ENCODE data around the gene EIF4G3.
"Not testable (repeated sequence)": the region's sequence is repeated elsewhere in the genome, so short reads cannot be mapped to it uniquely, and the experiment has no call there.

EIF4G3 gene

DNA sequence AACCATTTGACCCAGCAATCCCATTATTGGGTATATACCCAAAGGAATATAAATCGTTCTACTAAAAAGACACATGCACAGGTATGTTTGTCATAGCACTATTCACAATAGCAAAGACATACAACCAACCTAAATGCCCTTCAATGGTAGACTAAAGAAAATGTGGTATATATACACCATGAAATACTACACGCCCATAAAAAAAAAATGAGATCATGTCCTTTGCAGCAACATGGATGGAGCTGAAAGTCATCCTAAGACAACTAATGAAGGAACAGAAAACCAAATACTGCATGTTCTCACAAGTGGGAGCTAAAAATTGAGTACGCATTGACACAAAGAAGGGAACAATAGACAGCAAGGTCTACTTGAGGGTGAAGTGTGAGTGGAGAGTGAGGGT is 72.0 kb downstream of the EIF4G3 start:
- DNase-seq = no peak

DNA sequence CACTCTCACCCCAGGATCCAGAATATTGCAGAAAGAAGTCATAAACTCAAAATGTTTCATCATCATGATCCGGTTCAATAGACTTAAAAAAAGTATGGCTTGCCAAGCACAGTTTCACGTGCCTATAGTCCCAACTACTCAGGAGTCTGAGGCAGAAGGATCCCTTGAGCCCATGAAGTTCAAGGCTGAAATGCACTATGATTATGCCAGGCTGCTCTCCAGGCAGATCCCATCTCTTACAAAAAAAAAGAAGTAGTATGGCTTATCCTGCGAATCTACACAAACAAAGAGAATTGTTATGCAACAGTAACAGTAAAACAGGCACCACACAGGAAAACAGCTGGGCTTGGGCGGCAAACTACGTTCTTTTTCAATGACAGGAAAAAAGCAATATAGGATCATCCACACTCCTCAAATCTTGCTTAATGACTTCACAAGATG is 76.2 kb downstream of the EIF4G3 start:
- peak; percentile 15 for DNase-seq

DNA sequence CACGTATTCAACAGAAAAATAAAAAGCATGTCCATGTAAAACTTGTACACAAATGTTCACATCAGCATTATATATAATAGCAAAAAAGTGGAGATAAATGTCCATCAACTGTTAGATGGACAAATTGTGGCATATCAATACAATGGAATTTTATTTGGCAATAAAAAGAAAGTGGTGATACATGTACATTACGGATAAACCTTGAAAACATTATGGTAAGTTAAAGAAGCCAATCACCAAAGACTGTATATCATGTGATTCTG is 76.9 kb downstream of the EIF4G3 start:
- DNase-seq = no peak

- DNase-seq = peak; percentile 84
These were observed 77.4 kb downstream of the EIF4G3 start for GRCh38 chr1:21099034-21099868.

- DNase-seq = no peak
These were observed 78.3 kb downstream of the EIF4G3 start for GRCh38 chr1:21098186-21098915.

GRCh38 chr1:21097729-21098128 is 79.0 kb downstream of the EIF4G3 start:
- DNase-seq = no peak

DNA sequence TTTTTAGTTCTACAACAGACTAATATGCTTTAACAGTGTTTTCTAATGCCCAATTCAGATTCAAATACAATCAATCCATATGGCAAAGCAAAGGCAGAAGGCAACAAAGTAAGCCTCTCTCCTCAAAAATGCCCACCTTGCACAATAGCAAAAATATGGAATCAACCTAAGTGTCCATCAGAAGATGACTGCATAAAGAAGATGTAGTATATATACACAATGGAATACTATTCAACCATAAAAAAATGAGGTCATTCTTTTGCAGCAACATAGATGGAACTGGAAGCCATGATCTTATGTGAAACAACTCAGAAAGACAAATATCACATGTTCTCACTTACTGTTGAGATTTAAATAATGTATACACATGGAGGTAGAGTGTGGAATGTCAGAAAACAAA is 80.7 kb downstream of the EIF4G3 start:
- DNase-seq = no peak

GRCh38 chr1:21094282-21094681 is 82.4 kb downstream of the EIF4G3 start:
- DNase-seq = not testable (repeated sequence)

GRCh38 chr1:21093271-21093958 is 83.3 kb downstream of the EIF4G3 start:
- DNase-seq = not testable (repeated sequence)

DNA sequence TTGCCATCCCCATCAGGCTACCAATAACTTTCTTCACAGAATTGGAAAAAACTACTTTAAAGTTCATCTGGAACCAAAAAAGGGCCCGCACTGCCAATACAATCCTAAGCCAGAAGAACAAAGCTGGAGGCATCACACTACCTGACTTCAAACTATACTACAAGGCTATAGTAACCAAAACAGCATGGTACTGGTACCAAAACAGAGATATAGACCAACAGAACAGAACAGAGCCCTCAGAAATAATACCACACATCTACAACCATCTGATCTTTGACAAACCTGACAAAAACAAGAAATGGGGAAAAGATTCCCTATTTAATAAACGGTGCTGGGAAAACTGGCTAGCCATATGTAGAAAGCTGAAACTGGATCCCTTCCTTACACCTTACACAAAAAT is 84.2 kb downstream of the EIF4G3 start:
- DNase-seq = not testable (repeated sequence)

GRCh38 chr1:21091053-21091690 is 85.5 kb downstream of the EIF4G3 start:
- peak; percentile 85 for DNase-seq

DNA sequence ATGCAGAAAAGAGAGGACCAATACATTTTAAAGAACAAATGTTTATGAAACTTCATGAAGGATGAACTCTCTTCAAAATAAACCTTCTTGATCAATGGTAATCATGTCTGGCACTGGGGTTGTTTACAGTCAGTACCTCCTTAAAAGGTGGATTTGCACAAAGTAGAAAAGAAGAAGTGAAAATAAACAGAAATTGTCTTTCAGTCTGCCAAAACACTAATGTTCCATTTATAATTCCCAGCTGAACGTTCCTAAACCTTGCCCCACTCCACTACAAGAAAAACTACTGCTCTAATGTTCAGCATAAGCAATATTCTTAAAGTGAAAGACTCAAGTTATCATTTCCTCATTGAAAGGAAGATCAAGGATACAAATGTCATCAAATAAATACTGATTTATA is 86.2 kb downstream of the EIF4G3 start:
- no peak for DNase-seq

DNA sequence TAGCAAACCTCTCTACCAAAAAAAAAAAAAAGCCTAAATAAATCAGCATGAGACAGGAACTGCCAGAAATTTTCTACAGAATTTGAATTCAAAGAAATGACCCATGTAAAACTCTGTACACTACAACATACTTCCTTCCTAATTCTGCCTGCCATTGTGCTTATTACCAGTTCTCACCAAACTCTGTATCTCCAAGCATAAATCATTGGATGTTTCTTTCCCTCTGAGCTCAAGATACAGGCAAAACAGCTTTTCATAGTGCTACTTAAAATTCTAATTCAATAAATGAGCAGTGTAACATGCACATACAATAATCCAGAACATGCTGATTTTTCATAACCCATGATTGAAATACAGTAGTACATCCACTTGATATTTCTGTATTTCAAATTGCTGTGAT is 87.0 kb downstream of the EIF4G3 start:
- no peak for DNase-seq

DNA sequence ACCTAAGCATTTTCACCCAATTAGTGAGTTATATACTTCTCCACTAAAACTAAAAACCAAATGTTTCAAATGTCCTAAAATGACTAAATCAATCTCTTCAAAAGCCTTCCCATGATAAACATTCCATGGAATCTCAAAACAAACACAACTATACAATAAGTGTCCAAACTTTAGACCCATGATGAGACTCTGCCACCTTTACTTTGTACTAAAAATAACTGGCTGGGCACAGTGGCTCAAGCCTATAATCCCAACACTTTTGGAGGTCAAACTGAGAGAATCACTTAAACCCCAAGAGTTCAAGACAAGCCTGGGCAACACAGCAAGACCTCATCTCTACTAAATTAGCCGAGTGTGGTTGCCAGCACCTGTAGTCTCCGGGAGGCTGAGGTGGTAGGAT is 87.4 kb downstream of the EIF4G3 start:
- no peak for DNase-seq

DNA sequence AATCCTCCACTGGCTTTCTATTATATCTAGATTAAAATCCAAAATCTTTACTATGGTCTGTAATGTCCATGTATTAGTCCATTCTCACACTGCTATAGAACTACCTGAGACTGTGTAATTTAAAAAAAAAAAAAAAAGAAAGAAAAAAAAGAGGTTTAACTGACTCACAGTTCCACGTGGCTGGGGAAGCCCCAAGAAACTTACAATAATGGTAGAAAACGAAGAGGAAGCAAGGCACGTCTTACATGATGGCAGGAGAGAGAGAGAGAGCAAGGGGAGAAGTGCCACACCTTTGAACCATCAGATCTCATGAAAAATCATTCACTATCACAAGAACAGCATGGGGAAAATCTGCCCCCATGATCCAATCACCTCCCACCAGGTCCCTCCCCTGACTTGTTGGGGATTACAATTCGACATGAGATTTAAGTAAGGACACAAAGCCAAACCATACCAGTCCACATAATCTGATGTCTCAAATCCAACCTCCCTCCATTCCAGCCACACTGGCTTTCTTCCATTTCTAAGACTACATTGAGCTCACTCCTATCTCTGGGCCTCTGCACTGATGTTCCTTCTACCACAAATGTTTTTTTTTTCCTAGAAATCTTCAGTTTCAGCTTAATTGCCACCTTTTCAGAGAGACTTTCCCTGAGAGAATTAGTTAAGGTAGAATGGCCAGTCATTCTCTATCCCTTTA is 92.4 kb downstream of the EIF4G3 start:
- DNase-seq = no peak

GRCh38 chr1:21082073-21082472 is 94.6 kb downstream of the EIF4G3 start:
- peak; percentile 60 for DNase-seq

GRCh38 chr1:21077085-21077484 is 99.6 kb downstream of the EIF4G3 start:
- DNase-seq = peak; percentile 76

DNA sequence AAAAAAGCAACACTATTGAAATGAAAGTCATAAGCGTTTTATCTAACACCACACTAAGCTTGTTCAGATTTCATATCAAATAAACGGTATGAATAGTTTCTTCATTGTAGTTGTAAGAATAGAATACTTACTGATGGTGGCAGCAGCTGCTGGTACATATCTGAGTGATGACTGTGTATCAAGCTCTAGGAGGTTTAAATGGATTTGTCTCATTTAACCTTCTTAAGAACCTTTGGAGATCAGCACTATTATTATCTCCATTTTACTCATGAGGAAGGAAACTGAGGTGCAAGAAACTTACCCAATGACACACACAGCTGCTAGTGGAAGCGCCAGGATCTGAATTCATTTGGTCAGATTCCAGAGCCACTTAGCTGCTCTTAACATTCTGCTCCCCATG is 104.0 kb downstream of the EIF4G3 start:
- DNase-seq = peak; percentile 72

DNA sequence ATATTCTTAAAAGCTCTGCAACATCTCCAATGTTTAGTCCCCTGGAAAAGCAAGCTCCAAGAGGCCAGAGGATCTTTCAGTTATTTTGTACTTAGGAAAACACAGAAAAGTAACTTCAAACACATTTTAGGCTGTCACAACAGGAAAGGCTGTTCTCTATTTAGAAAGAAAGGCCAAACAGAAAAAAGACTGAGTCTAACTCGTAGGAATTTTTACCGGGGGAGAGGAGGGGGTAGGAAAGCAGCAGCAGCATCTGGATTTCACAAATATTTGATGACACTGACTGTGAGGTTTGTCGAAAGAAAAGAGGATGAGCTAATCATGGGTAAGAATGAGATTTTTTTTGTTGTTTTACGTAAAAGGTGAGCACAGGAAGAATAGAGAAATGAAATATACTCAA is 107.1 kb downstream of the EIF4G3 start:
- DNase-seq = peak; percentile 78

DNA sequence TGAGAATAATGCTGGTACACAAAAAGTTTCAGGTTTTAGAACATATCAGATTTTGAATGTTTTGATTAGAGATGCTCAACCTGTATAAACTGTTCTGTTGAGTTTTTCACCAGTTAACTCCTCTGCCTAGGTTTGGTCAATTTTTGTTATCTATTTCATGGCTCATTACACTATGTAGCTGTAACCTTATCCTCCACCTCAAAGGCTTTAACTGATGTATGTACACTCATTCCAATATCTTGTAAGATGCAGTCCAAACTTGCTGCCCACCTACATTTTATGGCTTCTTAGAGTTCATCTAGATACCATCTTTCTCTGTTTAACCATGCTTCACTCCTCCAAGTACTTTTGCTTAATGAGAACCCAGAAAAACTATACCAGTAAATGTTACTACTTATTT is 107.8 kb downstream of the EIF4G3 start:
- no peak for DNase-seq

GRCh38 chr1:21067551-21068227 is 109.0 kb downstream of the EIF4G3 start:
- DNase-seq = no peak

- no peak for DNase-seq
These were observed 110.2 kb downstream of the EIF4G3 start for GRCh38 chr1:21066356-21067012.
